Measurements from ENCODE around the gene FRZB.

FRZB gene

GRCh38 chr2:182868054-182868796, 1.8 kb upstream of the FRZB start:
- Histone ChIP-seq H3K27me3 (no peaks in the 10 kb centered on the region), H3K4me3 (no peak overlapping the region), H3K27ac (peak overlapping the region in 1 of 2 donors; percentile 85), H3K36me3 (no peaks in the 10 kb centered on the region), H3K9me3 (no peaks in the 10 kb centered on the region), H3K4me1 (peaks cover 0 to 27% (median 13%) of the 10 kb centered on the region in 4 donors)
- intact Hi-C loops (cut with DNase I; ENCODE audit: low total_unique reads), result no loop called here
- no peak for DNase-seq
- TF ChIP-seq CTCF (IDR thresholded peaks at IDR 0.05), result no peak

GRCh38 chr2:182867426-182868053, 1.1 kb upstream of the FRZB start:
- Histone ChIP-seq H3K4me1 (peaks cover 0 to 34% (median 17%) of the 10 kb centered on the region in 4 donors), H3K36me3 (no peaks in the 10 kb centered on the region), H3K9me3 (no peaks in the 10 kb centered on the region), H3K27ac (peak overlapping the region; percentile 84 to 85), H3K4me3 (peak overlapping the region; percentile 60 to 63), H3K27me3 (no peaks in the 10 kb centered on the region)
- no peak for TF ChIP-seq CTCF (IDR thresholded peaks at IDR 0.05)
- intact Hi-C loops (cut with DNase I; ENCODE audit: low total_unique reads), result no loop called here
- no peak for DNase-seq

GRCh38 chr2:182866095-182866460, 359 bp downstream of the FRZB start:
- TF ChIP-seq CTCF (IDR thresholded peaks at IDR 0.05), result no peak
- peak; percentile 36 to 70 for DNase-seq
- no peaks in the 10 kb centered on the region for H3K36me3 ChIP-seq
- H3K9me3 ChIP-seq, result no peaks in the 10 kb centered on the region
- H3K27ac ChIP-seq, result peak overlapping the region; percentile 84 to 85
- H3K27me3 ChIP-seq, result no peaks in the 10 kb centered on the region
- H3K4me1 ChIP-seq, result peaks cover 0 to 47% (median 24%) of the 10 kb centered on the region in 4 donors
- intact Hi-C loops (cut with DNase I; ENCODE audit: low total_unique reads), result no loop called here
- peak overlapping the region; percentile 60 to 63 for H3K4me3 ChIP-seq

GRCh38 chr2:182864949-182865570, 1.4 kb downstream of the FRZB start:
- TF ChIP-seq CTCF (IDR thresholded peaks at IDR 0.05), result no peak
- no peaks in the 10 kb centered on the region for H3K27me3 ChIP-seq
- H3K4me1 ChIP-seq, result peaks cover 0 to 53% (median 24%) of the 10 kb centered on the region in 4 donors
- H3K4me3 ChIP-seq, result peak overlapping the region; percentile 60 to 63
- H3K27ac ChIP-seq, result peak overlapping the region; percentile 10 to 85
- H3K36me3 ChIP-seq, result no peaks in the 10 kb centered on the region
- intact Hi-C loops (cut with DNase I; ENCODE audit: low total_unique reads), result no loop called here
- DNase-seq, result no peak
- no peaks in the 10 kb centered on the region for H3K9me3 ChIP-seq

- Histone ChIP-seq H3K36me3 (no peaks in the 10 kb centered on the region), H3K9me3 (no peaks in the 10 kb centered on the region), H3K27me3 (no peaks in the 10 kb centered on the region), H3K4me3 (peak overlapping the region; percentile 60 to 63), H3K4me1 (peaks cover 0 to 58% (median 24%) of the 10 kb centered on the region in 4 donors), H3K27ac (peak overlapping the region; percentile 51 to 85)
- TF ChIP-seq CTCF (IDR thresholded peaks at IDR 0.05), result no peak
- intact Hi-C loops (cut with DNase I; ENCODE audit: low total_unique reads), result no loop called here
- no peak for DNase-seq
These were observed 2.8 kb downstream of the FRZB start for GRCh38 chr2:182863642-182864041.
